HPDE6-E6E7 (cell line): ENCODE data around the gene A2ML1.
A peak's percentile ranks its signal among the peaks of the same experiment; 100 is the strongest.
"Not testable (repeated sequence)": the region's sequence is repeated elsewhere in the genome, so short reads cannot be mapped to it uniquely, and the experiment has no call there.

ENCODE experiments used
- DNase-seq: peaks from one replicate; pipeline ENCODE4 v3.0.0; 2011; ENCODE audit warnings: missing footprints; ENCODE audit errors: extremely low spot score

Gene A2ML1

DNA sequence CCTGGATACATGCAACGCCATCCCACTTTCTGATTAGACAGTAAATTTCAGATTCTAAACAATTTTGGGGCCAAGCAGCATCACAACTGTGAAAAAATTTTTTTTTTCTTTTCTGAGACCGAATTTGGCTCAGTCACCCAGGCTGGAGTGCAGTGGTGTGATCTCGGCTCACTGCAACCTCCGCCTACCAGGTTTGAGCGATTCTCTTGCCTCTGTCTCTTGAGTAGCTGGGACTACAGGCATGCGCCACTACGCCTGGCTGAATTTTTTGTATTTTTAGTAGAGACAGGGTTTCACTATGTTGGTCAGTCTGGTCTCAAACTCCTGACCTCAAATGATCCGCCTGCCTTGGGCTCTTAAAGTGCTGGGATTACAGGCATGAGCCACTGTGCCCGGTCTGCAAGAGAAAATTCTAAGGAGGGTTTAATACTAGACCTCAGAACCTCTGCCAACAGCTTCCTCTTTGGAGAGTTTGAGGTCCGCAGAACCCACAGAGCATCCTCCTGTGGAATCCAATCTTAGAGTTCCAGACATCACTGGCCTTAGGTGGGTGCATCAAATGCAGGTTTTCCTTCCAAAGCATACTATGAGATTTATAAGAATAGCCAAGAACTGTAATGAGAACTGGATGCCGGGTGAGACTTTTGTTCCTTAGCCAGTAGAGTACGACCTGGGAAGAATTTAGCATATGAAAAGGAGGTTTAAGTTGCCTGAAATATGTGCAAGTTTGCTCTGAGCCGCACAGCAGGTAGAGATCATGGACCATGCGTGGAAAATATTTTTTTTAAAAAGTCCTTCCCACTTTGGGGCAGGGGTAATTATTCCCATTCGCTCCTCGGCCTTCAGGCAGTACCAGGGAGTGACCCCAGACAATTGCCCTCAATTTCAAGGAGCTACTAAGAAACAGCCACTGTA, 84.1 kb downstream of the A2ML1 start:
- no peak for DNase-seq

DNA sequence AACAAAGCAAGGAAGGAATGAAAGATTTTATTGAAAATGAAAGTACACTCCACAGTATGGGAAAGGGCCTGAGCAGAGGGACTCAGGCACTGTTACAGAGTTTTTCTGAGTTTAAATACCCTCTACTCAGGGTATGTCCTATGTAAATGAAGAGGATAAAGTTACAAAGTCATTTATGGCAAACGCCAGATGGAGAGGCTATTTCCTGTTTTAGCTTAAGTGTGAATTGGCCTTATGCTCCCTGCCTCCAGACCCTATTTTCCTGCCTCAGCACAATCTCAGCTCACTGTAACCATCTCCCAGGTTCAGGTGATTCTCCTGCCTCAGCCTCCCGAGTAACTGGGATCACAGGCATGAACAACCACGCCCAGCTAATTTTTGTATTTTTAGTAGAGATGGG, 85.1 kb downstream of the A2ML1 start:
- DNase-seq = no peak

DNA sequence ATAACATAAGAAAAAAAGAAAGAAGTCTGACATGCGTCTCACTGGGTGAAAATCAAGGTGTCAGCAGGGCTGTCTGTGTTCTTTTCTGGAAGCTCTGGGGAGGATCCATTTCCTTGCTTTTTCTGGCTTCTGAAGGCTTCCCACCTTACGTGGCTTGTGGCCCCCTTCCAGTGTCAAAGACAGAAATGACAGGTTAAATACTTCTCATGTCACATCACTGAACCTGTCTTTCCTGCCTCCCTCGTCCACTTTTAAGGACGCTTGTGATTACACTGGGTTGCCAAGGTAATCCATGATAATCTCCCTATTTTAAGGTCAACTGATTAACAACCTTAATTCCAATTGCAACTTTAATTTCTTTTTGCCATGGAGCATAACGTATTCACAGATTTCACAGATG, 87.3 kb downstream of the A2ML1 start:
- no peak for DNase-seq

DNA sequence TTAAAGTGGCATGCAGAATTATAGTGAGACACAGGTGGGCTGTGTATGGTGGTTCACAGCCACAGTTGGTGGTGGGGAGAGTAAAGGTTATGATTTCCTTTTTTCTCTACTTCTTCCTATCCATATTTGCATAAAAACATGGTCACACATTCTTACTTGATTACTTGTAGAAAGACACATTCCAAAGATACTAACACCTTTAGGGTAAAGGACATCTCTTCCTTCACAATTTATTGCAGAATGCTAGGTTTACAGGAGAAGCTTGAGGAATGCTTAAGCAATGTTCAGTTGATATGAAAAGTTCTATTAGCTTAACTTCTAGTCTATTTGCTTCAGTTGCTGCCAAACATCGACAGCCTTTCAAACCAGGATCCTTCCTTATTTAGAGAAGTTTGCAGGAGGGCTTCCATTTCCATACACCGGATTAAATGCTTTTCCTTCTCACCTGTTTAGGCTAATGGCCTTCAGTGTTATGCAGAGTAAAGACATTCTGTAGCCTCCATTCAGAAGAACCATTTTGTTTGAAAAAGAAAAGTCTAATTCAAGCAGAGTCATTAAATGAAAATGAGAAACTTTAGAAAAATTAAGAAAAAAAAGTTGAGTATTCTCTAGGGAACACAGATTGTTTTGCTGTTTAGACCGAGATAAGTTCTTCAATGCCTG, 89.3 kb downstream of the A2ML1 start:
- no peak for DNase-seq

DNA sequence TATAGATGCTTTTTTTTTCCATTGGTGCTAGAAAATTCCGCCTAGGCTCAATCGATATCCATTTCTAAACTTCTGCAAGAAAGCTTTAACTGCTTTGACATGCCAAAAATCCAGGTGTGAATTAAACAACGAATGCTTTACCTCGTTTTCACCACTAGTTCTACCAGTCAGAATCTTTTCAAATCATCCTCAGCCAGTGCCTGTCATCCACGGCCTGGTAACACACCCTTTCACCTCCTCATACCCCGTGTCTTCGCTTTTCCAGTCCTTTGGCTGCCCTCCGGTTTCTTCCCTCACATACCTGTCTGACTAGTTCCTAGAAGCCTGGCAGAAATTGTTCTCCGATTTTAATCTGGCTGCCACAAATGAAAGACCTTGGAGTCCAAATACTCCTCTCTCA, 90.5 kb downstream of the A2ML1 start:
- DNase-seq = peak; percentile 51

DNA sequence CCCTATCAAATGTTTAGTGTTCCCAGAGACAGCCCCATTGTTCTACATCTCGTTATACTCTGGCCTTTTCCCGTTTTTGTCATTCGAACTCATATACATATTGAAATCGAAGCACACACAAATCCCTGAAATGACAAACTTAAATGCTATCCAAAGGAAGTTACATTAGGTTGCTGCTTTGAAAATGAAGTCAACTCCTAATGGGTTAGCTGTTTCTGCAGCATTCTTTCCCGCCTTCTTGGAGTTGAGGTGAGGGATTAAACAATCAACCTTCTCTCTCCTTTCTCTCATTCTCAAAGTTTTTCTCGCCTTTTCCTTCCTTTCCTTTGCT, 91.2 kb downstream of the A2ML1 start:
- no peak for DNase-seq

DNA sequence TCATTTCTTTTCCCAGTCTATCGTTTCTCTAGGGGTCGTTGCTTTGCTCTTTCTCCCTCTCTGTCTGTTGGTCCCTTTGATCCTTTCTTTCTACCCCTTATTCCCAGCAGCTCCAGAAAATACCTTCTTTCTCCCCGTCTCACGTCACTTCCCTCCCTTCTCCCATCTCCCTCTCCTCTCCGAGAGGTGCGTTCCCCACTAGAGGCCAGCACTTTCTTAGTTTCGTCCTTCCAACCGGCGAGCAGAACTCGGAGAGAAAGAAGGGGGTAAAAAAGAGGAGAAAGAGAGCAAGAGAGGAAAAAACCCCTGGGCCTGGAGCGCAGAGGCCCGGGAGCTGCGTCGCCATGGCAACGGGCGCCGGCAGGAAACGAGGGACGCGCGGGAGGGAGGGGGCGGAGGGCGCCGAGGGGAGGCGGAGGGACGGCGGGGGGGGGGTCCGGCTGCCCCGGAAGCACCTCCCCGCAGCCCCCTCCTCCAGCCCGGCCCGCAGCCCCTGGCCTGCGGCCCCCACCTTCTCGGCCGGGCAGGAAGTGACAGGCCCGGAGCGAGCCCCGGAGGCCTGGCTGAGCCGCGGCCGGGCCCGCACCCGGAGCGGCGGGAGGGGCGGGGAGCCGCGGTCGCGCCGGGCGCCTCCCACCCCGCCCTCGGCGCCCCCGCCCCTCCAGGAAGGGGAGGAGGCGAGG, 91.8 kb downstream of the A2ML1 start, which contains the start of gene PHC1:
TSS of gene PHC1 (plus strand) at position 477 of the 683 bp plus-strand sequence. CDS start 3,169 bp downstream, outside the sequence.
- peak; percentile 33 for DNase-seq

DNA sequence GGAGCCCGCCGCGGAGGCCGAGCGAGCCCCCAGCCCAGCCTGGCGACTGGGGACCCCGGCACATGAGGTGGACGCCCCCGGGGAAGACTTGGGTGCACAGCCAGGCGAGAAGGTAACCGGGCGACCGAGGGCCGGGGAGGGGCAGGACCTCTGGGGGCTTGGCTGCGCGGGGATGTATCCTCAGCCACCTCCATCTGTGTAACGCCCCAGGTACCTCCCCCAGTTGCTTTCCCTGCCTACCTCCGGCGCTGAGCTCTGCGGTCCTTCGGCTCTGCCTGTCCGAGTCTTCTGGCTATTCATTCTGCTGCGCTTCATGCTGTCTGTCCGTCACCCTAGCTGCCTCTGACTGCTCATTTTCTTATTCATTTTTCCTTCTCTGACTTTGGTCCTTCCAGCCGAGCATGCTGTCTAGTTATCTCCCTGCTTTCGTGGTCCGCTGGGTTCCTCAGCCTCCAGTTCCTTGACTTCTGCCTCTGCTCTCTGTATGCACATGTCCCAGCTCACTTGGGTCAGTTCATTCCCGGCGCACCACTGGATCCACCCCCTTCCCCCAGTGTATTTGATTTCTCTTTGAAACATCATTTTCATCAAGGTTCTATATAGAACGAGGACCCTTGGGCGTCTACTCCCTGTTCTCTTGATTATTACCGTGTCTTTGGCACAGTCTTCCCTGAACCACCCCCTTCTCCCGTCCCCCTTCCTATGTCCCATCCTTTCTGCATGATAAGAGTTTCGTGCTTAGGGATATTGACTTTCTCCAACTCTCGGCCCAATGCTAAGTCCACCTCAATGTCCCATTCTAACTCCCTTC, 92.5 kb downstream of the A2ML1 start:
- DNase-seq = peak; percentile 70

DNA sequence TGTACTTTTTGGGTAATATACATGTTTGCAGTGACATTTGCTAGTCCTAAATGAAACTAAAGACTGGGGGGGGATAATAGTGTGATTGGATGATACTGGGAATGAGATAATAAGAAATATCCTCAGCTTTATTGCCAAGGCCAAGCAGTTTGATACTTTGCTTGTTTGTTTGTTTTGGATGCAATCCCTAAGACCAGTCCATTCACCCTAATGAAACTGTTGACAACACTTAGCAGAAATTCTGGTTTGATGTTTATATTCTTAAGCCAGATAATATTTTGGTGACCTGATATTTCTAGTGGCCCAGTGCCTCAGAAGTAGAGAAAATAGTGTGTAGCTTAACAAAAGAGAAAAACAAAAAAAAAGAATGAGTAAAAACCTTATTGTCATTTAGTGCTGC, 93.7 kb downstream of the A2ML1 start:
- DNase-seq = no peak

DNA sequence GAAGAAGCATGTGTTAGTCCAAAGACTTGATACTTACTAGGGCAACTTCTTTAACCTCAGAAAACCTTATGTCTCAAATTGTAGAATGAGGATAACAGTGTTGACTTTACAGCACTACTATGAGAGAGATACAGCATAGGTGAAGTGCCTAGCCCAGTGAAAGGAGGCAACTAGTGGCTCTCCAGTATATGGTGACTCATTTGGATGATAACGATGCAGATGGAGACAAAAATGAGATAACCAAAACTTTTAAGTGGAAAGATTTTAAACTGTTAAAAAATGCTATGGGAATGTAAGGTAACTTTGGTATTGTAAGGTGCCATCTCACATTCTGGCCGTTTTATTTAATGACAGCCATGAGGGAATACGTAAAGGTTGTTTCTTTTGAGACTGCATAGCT, 94.6 kb downstream of the A2ML1 start:
- no peak for DNase-seq

DNA sequence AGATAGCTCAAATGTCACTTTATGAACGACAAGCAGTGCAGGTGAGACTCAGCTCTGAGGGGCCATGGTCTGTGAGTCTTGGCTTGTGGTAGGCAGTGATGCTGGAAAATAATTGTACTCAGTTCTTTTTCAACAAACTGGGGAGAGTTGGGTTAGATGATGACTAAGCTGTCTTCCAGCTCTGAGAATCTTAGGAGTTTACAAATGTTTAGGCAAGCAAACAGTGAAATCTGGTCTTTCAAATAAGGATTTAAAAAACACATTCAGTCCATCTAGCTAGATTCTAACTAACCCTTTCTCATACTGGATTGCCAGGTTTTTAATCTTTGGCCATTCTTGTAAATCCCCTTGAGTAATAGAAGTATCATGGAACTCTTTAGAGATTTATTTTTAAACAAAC, 95.3 kb downstream of the A2ML1 start:
- no peak for DNase-seq

DNA sequence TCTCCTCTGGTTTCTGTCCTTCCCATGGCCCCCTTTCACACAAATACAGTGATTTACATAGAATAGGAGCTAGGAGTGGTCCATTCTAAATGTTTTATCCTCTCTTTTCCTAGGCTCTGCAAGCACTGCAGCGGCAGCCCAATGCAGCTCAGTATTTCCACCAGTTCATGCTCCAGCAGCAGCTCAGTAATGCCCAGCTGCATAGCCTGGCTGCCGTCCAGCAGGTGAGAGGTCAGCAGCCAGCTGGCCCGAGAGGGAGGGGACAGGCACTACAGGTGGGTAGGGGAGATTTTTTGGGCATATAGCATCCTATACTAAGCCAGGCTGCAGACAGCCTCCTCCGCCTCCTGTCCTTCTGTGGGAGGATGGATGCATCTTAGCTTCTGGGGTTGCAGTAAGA, 97.2 kb downstream of the A2ML1 start:
- not testable (repeated sequence) for DNase-seq

DNA sequence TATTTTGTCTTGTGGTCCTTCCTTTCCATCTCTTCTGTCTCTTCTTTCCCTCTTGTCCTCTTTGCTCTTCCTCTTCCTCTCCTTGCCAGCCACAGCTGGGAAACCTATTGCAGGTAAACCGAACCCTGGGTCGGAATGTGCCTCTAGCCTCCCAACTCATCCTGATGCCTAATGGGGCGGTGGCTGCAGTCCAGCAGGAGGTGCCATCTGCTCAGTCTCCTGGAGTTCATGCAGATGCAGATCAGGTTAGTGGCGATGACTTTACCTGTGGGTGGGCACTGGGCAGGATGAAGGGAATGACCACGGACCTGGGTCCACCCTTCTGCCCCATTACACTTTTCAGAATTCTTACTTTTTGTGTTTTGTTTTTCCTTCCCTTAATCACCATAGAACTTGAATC, 100.1 kb downstream of the A2ML1 start:
- DNase-seq = no peak
